OCI-LY3 (cell line): ENCODE results near the gene ATP8A2.

Experiments used
- H2AFZ ChIP-seq: fragments of 200-600, 300-600 bp; shearing (Covaris generic); 2 replicates; pipeline ENCODE4 v1.6.0; 2014; ENCODE audit warnings: antibody characterized with exemption, low read depth, low read length
- H3K27ac ChIP-seq: fragments of 200-600, 300-600 bp; sonication (generic); 2 replicates; pipeline ENCODE4 v1.5.1; 2014; ENCODE audit warnings: mild to moderate bottlenecking, low read length, moderate library complexity, mixed read lengths
- H3K27me3 ChIP-seq: fragments of 200-600, 300-600 bp; sonication (generic); 2 replicates; pipeline ENCODE4 v1.6.1; 2014; ENCODE audit warnings: low read depth, low read length, mixed read lengths
- H3K36me3 ChIP-seq: fragments of 200-600, 300-600 bp; sonication (generic); replicated peaks from 2 replicates; pipeline ENCODE3; 2014; ENCODE audit warnings: low read depth, low read length, mixed read lengths
- H3K4me1 ChIP-seq: fragments of 300-600, 200-600 bp; sonication (generic); 2 replicates; pipeline ENCODE4 v1.6.1; 2014; ENCODE audit warnings: low read length, mixed read lengths
- H3K4me2 ChIP-seq: fragments of 200-600, 300-600 bp; sonication (generic); 2 replicates; pipeline ENCODE4 v1.6.1; 2014; ENCODE audit warnings: low read length, mixed read lengths
- H3K4me3 ChIP-seq: fragments of 300-600, 200-600 bp; sonication (generic); 2 replicates; pipeline ENCODE4 v1.5.1; 2014; ENCODE audit warnings: antibody characterized with exemption, mild to moderate bottlenecking, low read length, moderate library complexity
- H3K79me2 ChIP-seq: fragments of 300-600, 200-600 bp; shearing (Covaris generic); 2 replicates; pipeline ENCODE4 v1.6.1; 2014; ENCODE audit warnings: mild to moderate bottlenecking, low read length, mixed read lengths
- H3K9ac ChIP-seq: fragments of 300-600, 200-600 bp; shearing (Covaris generic); 2 replicates; pipeline ENCODE4 v1.6.0; 2014; ENCODE audit warnings: mild to moderate bottlenecking, low read length, moderate library complexity
- H3K9me3 ChIP-seq: fragments of 200-600, 300-600 bp; shearing (Covaris generic); 2 replicates; pipeline ENCODE4 v1.6.1; 2014; ENCODE audit warnings: low read length, mixed read lengths; ENCODE audit not compliant: insufficient read depth
- H4K20me1 ChIP-seq: fragments of 200-600, 300-600 bp; sonication (generic); 2 replicates; pipeline ENCODE4 v1.6.1; 2016; ENCODE audit warnings: low read length, mixed read lengths; ENCODE audit not compliant: insufficient read depth
- EZH2phosphoT487 ChIP-seq: fragments of 200-600 bp; shearing (Covaris generic); IDR thresholded peaks from 2 replicates; pipeline ENCODE4 v1.6.1; 2018; ENCODE audit warnings: antibody characterized with exemption, mixed run types, low read depth
- TF ChIP-seq, protein P1 (sequence below): fragments of 200-600, 300-600 bp; sonication (generic); IDR thresholded peaks from 2 replicates; pipeline ENCODE4 v1.5.1; 2014; ENCODE audit warnings: antibody characterized with exemption, low read length, low read depth

Gene ATP8A2

DNA sequence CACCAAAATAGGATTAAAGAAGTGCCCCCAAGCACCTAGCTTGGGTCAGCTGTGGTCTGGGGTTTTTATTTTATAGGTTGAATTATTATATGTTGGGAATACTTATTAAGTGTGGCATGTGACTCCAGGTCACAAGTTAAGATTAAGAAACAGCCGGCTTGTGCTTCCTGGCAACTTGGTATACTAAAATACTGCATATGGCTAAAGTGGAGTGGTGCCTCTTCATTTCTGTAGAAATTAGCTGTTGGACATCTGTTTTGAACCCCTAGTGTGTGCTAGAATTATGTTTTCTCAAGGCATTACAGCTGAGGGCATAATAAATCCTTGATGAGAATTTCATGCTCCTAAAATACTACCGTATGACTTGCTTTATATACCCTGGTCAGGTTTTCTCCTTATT is 393.5 kb downstream of the ATP8A2 start:
- no peaks in the 10 kb centered on the region for H3K27me3 ChIP-seq
- no peaks in the 10 kb centered on the region for H4K20me1 ChIP-seq
- H3K4me3 ChIP-seq, result no peak overlapping the region
- 0 out of 2 replicates have a peak, but pooled peaks cover 7% of the 10 kb centered on the region for H3K9me3 ChIP-seq
- no peak overlapping the region for H3K27ac ChIP-seq
- TF ChIP-seq, protein P1, sequence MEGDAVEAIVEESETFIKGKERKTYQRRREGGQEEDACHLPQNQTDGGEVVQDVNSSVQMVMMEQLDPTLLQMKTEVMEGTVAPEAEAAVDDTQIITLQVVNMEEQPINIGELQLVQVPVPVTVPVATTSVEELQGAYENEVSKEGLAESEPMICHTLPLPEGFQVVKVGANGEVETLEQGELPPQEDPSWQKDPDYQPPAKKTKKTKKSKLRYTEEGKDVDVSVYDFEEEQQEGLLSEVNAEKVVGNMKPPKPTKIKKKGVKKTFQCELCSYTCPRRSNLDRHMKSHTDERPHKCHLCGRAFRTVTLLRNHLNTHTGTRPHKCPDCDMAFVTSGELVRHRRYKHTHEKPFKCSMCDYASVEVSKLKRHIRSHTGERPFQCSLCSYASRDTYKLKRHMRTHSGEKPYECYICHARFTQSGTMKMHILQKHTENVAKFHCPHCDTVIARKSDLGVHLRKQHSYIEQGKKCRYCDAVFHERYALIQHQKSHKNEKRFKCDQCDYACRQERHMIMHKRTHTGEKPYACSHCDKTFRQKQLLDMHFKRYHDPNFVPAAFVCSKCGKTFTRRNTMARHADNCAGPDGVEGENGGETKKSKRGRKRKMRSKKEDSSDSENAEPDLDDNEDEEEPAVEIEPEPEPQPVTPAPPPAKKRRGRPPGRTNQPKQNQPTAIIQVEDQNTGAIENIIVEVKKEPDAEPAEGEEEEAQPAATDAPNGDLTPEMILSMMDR, result no peak
- peaks cover 25% of the 10 kb centered on the region for H3K4me1 ChIP-seq
- H3K36me3 ChIP-seq, result peaks cover 9% of the 10 kb centered on the region
- no peak overlapping the region for H3K4me2 ChIP-seq
- no peak overlapping the region for H3K9ac ChIP-seq
- H3K79me2 ChIP-seq, result no peaks in the 10 kb centered on the region
- no peak overlapping the region for H2AFZ ChIP-seq

DNA sequence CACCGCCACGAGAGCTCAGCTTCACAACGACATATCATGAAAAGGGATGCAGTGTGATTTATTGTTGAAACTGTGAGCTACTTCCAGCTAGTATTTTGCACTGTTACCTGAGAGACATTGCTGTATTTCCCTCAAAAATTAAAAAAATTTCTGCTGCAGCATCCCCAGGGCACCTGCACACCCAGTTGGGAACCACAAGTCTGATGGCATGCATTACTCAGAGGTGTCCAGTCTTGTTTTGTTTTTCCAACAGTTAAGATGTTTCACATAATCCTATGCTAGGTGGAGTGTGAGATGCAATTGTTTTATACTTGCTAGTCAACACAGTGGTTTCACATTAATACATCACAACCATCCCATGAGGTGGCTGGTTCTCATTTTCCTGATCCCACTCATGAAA is 394.8 kb downstream of the ATP8A2 start:
- Histone ChIP-seq H3K27me3 (no peaks in the 10 kb centered on the region), H3K9ac (no peak overlapping the region), H3K79me2 (no peaks in the 10 kb centered on the region), H3K4me3 (no peak overlapping the region), H3K27ac (no peak overlapping the region), H2AFZ (no peak overlapping the region), H3K36me3 (peaks cover 9% of the 10 kb centered on the region), H3K4me2 (no peak overlapping the region), H3K4me1 (peaks cover 32% of the 10 kb centered on the region), H3K9me3 (0 out of 2 replicates have a peak, but pooled peaks cover 7% of the 10 kb centered on the region), H4K20me1 (no peaks in the 10 kb centered on the region)
- TF ChIP-seq, protein P1, result no peak
- TF ChIP-seq EZH2phosphoT487, result no peak

DNA sequence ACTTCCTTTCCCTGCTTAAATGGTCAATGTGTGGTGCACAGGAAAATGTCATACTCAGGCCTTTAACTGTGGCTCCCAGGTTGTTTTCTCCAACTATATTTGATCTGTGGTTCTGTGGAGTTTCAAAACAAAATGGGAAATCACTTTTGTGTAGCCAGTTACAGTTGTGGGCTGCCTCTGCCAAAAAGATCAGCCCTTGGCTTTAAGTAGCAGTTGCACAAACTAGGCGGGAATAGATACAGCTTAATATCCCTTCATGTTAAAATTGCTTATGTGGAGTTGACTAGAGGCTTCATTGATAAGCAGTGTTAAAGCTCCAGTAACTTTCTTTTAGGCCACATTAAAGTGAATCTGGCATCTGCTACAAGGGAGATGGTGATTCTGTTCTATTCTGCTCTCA is 395.2 kb downstream of the ATP8A2 start:
- H3K27me3 ChIP-seq, result no peaks in the 10 kb centered on the region
- TF ChIP-seq, protein P1, result no peak
- no peak for TF ChIP-seq EZH2phosphoT487

DNA sequence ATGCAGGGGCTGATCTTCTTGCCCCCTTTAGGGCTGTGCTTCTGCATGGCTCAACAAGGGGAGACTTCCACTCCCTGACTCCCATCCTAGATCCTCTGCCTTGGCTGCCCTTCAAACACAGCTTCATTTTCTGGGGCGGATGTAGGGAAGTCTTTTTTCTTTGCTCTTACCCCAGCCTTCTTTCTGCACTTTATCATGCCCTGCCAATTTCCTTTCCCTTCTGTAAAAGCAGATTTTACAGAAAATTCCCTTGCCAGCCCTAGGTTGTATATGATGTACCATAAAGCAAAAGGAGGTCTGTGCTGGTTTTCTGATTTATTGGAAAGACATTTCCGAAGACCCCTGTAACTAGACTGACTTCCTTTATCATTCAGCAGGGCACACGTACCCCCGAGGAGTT is 396.6 kb downstream of the ATP8A2 start:
- Histone ChIP-seq H3K27me3 (no peaks in the 10 kb centered on the region), H3K4me3 (no peak overlapping the region), H3K79me2 (no peaks in the 10 kb centered on the region)

More for the DNA sequence above, 395.2 kb downstream of the ATP8A2 start:
- Histone ChIP-seq H3K4me1 (peaks cover 33% of the 10 kb centered on the region), H3K4me3 (no peak overlapping the region), H3K9me3 (0 out of 2 replicates have a peak, but pooled peaks cover 7% of the 10 kb centered on the region), H3K27ac (no peak overlapping the region), H3K9ac (no peak overlapping the region), H2AFZ (no peak overlapping the region), H4K20me1 (no peaks in the 10 kb centered on the region), H3K79me2 (no peaks in the 10 kb centered on the region), H3K36me3 (peaks cover 9% of the 10 kb centered on the region), H3K4me2 (no peak overlapping the region)

More for the DNA sequence above, 396.6 kb downstream of the ATP8A2 start:
- Histone ChIP-seq H3K9me3 (0 out of 2 replicates have a peak, but pooled peaks cover 7% of the 10 kb centered on the region), H3K36me3 (peaks cover 9% of the 10 kb centered on the region), H3K9ac (no peak overlapping the region), H3K27ac (no peak overlapping the region), H4K20me1 (no peaks in the 10 kb centered on the region), H2AFZ (no peak overlapping the region), H3K4me1 (peaks cover 20% of the 10 kb centered on the region), H3K4me2 (no peak overlapping the region)
- TF ChIP-seq EZH2phosphoT487, result no peak
- TF ChIP-seq, protein P1, result no peak
